Activated CD8-positive, alpha-beta memory T cell treated with anti-CD3 and anti-CD28 coated beads for 1 hour (primary cell): ENCODE data around the gene ESPNL.

Experiments used
- DNase-seq, 2 donors: peaks; one replicate each; pipeline ENCODE4 v3.0.0-alpha.2; 2020; ENCODE audit warnings: low read depth in 1 of 2; ENCODE audit errors: extremely low read depth in 1 of 2

Gene ESPNL

GRCh38 chr2:238069877-238070276 is 30.3 kb upstream of the ESPNL start:
- DNase-seq, result no peak

GRCh38 chr2:238075397-238075796 is 24.7 kb upstream of the ESPNL start:
- no peak for DNase-seq

- no peak for DNase-seq
Observed at GRCh38 chr2:238077292-238077691, 22.8 kb upstream of the ESPNL start.

- DNase-seq, result no peak
Observed at GRCh38 chr2:238079874-238080327, 20.2 kb upstream of the ESPNL start.

GRCh38 chr2:238080518-238080917 is 19.6 kb upstream of the ESPNL start:
- DNase-seq, result no peak

- DNase-seq, result no peak
Observed at GRCh38 chr2:238081150-238081549, 19.0 kb upstream of the ESPNL start.

GRCh38 chr2:238081561-238081960 is 18.6 kb upstream of the ESPNL start:
- no peak for DNase-seq

- DNase-seq, result no peak
Observed at GRCh38 chr2:238082151-238082550, 18.0 kb upstream of the ESPNL start.

GRCh38 chr2:238082827-238083226 is 17.3 kb upstream of the ESPNL start:
- no peak for DNase-seq

GRCh38 chr2:238083919-238084318 is 16.2 kb upstream of the ESPNL start:
- DNase-seq, result no peak

- DNase-seq, result no peak
Observed at GRCh38 chr2:238084761-238085160, 15.4 kb upstream of the ESPNL start.

GRCh38 chr2:238085899-238086298 is 14.2 kb upstream of the ESPNL start:
- no peak for DNase-seq

- no peak for DNase-seq
Observed at GRCh38 chr2:238087211-238087610, 12.9 kb upstream of the ESPNL start.

GRCh38 chr2:238090887-238091286 is 9.3 kb upstream of the ESPNL start:
- no peak for DNase-seq

GRCh38 chr2:238091436-238092060 is 8.6 kb upstream of the ESPNL start:
- no peak for DNase-seq

- DNase-seq, result no peak
Observed at GRCh38 chr2:238092486-238093035, 7.6 kb upstream of the ESPNL start.

- no peak for DNase-seq
Observed at GRCh38 chr2:238093181-238094140, 6.7 kb upstream of the ESPNL start.

GRCh38 chr2:238094438-238095022 is 5.6 kb upstream of the ESPNL start:
- DNase-seq, result no peak

- DNase-seq, result no peak
Observed at GRCh38 chr2:238095143-238095542, 5.0 kb upstream of the ESPNL start.

GRCh38 chr2:238096311-238097011 is 3.7 kb upstream of the ESPNL start:
- no peak for DNase-seq
